Activated CD4-positive, alpha-beta T cell treated with anti-CD3 and anti-CD28 coated beads for 36 hours (primary cell): ENCODE measurements around the gene LIPI. TPM values are rescaled to one million over a fixed set of nuclear protein-coding genes. Genes with fewer than 3 reads are reported as not detected.
A peak's percentile ranks its signal among the peaks of the same experiment; 100 is the strongest.
"Not testable (repeated sequence)": the region's sequence is repeated elsewhere in the genome, so short reads cannot be mapped to it uniquely, and the experiment has no call there.

Source experiments
- ATAC-seq: fragments of 200-7000 bp; cut with Tn5 transposase; one replicate; pipeline ENCODE4 v1.10.0; 2021; ENCODE audit warnings: mild to moderate bottlenecking, moderate library complexity
- CTCF ChIA-PET: fragments of 350-600 bp; sonication (Branson Sonifier 250); formaldehyde crosslinking; loops from one replicate; lab custom pipeline; 2021; ENCODE audit warnings: antibody characterized with exemption; lab: Charles Lee
- POLR2A ChIA-PET: fragments of 350-600 bp; sonication (Branson Sonifier 250); formaldehyde crosslinking; loops from one replicate; lab custom pipeline; 2021; ENCODE audit warnings: antibody characterized with exemption, inconsistent platforms; lab: Charles Lee
- DNase-seq: peaks from one replicate; pipeline ENCODE4 v3.0.0-alpha.2; 2020
- H3K27ac Mint-ChIP-seq: one replicate; pipeline ENCODE4 v1.8.0; 2021; ENCODE audit warnings: mixed read lengths
- H3K27me3 Mint-ChIP-seq: one replicate; pipeline ENCODE4 v1.8.0; 2021; ENCODE audit warnings: mixed read lengths
- H3K36me3 Mint-ChIP-seq: one replicate; pipeline ENCODE4 v1.8.0; 2021; ENCODE audit warnings: low read depth, mixed read lengths
- H3K4me1 Mint-ChIP-seq: one replicate; pipeline ENCODE4 v1.8.0; 2021; ENCODE audit warnings: mixed read lengths
- H3K4me3 Mint-ChIP-seq: one replicate; pipeline ENCODE4 v1.8.0; 2021; ENCODE audit warnings: mild to moderate bottlenecking, moderate library complexity, mixed read lengths
- H3K9me3 Mint-ChIP-seq: one replicate; pipeline ENCODE4 v1.8.0; 2021; ENCODE audit warnings: low read depth, mixed read lengths
- intact Hi-C, 2 experiments: fragments of 100-400 bp; cut with DNase I in 1 of 2; cut with micrococcal nuclease in 1 of 2; formaldehyde crosslinking; loops; one replicate each; pipeline versions ENCODE4 v1.14.2 to v1.15.1; 2022 to 2024; cut with DNase I, micrococcal nuclease
- total RNA-seq, 2 experiments: library from RNA; stranded (reverse); gene quantifications; one replicate each; pipeline ENCODE4 v1.2.3, GENCODE V29; 2021

LIPI gene
- total RNA-seq, 2 experiments from 2014 or later = not detected

DNA sequence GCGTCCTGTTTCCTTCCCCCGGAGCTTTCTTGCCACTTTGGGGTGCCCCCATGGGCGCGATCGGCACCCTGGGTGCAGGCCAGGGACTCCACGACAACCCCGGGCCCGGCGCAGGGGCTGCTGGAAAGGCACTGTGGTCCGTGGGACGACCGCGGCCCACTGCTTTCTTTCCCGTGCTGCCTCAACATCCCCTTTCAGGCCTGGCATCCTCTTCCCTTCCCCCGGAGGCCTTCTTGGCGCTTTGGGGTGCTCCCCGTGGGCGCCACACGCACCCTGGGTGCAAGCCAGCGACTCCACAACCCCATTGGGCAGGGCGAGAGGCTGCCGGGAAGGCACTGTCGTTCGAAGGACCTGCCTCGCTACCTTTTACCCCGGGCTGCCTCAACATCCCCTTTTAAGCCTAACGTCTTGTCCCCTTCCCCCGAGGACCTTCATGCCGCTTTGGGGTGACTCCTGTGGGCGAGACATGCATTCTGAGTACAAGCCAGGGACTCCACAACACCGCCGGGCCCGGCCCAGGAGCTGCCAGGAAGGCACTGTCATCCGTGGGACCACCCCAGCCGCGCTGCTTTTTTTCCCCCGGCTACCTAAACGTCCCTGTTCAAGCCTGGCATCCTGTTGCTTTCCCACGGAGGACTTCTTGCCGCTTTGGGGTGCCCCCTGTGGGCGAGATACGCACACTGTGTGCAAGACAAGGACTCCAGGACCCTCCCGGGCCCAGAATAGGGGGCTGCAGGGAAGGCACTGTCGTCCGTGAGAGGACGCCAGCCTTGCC lies 137.8 kb downstream of the LIPI start:
- ChIA-PET POLR2A (interaction anchor here (0.6 kb wide), 1 partner anchor 154 kb away, joined by 4 read pairs; no protein-coding TSS in a partner anchor), CTCF (no interaction called here)
- DNase-seq (no peak), ATAC-seq (no peak)
- Mint-ChIP-seq H3K4me3 (no peak overlapping the region), H3K27ac (no peak overlapping the region), H3K4me1 (no peaks in the 10 kb centered on the region), H3K36me3 (no peaks in the 10 kb centered on the region), H3K27me3 (no peaks in the 10 kb centered on the region), H3K9me3 (peaks cover 8% of the 10 kb centered on the region)
- intact Hi-C loops = no loop called here

DNA sequence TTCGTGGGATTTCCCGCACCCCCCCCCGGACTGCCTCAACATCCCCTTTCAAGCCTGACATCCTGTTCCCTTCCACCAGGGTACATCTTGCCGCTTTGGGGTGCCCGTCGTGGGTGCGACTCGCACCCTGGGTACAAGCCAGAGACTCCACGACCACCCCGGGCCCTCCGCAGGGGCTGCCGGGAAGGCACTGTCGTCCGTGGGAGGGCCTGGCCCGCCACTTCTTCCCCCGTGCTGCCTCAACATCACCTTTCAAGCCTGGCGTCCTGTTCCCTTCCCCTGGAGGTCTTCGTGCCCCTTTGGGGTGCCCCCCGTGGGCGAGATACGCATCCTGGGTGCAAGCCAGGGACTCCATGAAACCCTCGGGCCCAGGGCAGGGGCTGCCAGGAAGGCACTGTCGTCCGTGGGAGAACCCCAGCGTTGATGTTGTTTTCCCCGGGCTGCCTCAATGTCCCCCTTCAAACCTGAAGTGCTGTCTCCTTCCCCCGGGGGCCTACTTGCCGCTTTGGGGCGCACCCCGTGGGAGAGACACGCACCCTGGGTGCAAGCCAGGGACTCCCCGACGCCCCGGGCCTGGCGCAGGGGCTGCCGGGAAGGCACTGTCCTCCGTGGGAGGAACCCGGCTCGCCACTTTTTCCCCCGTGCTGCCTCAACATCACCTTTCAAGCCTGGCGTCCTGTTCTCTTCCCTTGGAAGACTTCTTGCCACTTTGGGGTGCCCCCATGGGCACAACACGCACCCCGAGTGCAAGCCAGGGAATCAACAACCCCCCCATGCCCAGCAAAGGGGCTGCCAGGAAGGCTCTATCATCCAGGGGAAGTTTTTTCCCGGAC lies 138.6 kb downstream of the LIPI start:
- no peaks in the 10 kb centered on the region for H3K36me3 Mint-ChIP-seq
- H3K27ac Mint-ChIP-seq = no peak overlapping the region
- ATAC-seq = no peak
- DNase-seq = no peak
- no peaks in the 10 kb centered on the region for H3K27me3 Mint-ChIP-seq
- intact Hi-C loops = no loop called here
- H3K4me1 Mint-ChIP-seq = no peaks in the 10 kb centered on the region
- no peak overlapping the region for H3K4me3 Mint-ChIP-seq
- ChIA-PET POLR2A (no interaction called here), CTCF (no interaction called here)
- H3K9me3 Mint-ChIP-seq = peaks cover 6% of the 10 kb centered on the region

DNA sequence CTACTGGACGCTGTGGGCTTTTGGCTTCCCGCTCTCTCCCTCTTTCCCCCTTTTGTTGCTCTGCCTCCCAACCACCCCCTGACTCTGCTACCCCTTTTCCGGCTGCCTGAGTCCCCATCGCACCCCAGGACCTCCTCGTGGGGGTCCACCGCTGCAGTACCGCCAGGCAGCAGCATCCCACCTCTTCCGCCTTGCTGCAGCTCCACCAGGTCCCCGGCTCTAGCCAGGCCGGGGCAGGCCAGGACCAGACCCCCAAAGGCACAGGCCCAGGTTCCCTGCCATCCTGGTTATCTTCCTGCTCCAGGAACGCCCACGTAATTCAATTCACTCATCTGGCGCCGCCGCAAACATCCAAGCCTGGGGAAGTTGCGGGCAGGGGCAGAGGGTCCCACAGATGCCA lies 139.8 kb downstream of the LIPI start:
- DNase-seq (no peak), ATAC-seq (no peak)
- no peaks in the 10 kb centered on the region for H3K9me3 Mint-ChIP-seq
- intact Hi-C loops = no loop called here
- no peak overlapping the region for H3K27ac Mint-ChIP-seq
- H3K27me3 Mint-ChIP-seq = no peaks in the 10 kb centered on the region
- ChIA-PET POLR2A (no interaction called here), CTCF (no interaction called here)
- no peaks in the 10 kb centered on the region for H3K4me1 Mint-ChIP-seq
- no peak overlapping the region for H3K4me3 Mint-ChIP-seq
- H3K36me3 Mint-ChIP-seq = no peaks in the 10 kb centered on the region

DNA sequence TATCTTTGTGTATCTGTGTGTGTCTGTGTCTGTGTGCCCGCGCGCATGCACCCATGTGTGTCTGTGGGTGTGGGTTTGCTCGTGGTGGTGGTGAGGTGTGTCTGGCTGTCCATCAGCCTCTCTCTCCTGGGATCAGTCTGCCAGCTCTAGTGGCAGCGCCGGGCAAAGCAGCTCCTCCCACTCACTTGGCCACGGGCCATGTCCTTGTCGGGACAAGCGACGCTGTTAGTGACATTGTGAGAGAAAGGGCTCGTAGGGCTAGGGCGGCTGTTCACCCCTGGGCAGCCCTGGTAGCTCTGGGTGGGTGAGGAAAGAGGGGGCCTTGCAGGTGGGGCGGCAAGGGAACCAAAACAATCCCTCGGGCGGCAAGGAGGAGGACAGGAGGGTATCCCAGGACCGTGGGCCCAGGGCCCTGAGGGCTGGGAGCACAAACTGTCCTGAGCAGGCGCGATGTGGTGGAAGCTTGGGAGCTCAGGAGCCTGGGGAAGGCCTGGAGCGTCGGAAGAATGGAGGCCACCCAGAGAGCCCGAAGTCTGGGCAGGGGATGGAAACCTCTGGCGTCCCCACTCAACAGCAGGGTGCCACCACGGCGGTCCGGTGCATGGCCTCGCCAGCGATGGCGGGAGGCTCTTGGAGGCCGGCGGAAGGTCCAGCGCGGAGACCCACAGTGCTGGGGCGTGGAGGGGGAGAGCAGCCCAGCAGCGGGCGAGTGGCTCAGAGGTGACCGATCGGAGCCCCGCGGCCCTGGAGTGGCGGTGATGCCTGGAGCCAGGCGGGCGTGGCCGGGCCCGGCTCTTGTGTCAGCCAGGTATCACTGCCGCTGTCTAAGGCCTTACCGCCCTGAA lies 140.5 kb downstream of the LIPI start:
- no peak overlapping the region for H3K4me3 Mint-ChIP-seq
- ATAC-seq (no peak), DNase-seq (no peak)
- no peak overlapping the region for H3K27ac Mint-ChIP-seq
- ChIA-PET CTCF (no interaction called here), POLR2A (no interaction called here)
- no peaks in the 10 kb centered on the region for H3K4me1 Mint-ChIP-seq
- intact Hi-C loops = no loop called here
- H3K9me3 Mint-ChIP-seq = no peaks in the 10 kb centered on the region
- H3K36me3 Mint-ChIP-seq = no peaks in the 10 kb centered on the region
- no peaks in the 10 kb centered on the region for H3K27me3 Mint-ChIP-seq

DNA sequence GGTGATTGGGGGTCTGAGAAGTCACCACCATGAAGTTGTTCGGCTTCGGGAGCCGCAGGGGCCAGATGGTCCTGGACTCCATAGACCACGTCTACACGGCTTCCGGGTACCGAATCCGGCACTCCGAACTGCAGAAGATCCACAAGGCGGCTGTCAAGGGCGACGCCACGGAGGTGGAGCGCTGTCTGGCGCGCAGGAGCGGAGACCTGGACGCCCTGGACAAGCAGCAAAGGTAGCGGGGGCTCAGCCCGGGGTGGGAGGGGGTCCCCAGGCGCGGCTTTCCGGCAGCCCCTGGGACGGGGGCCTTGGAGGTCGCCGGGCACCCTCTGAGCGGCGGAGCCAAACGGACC lies 146.5 kb downstream of the LIPI start:
- ChIA-PET CTCF (no interaction called here), POLR2A (no interaction called here)
- peaks cover 6% of the 10 kb centered on the region for H3K36me3 Mint-ChIP-seq
- ATAC-seq (no peak), DNase-seq (peak; percentile 27)
- H3K4me3 Mint-ChIP-seq = peak overlapping the region; percentile 72
- intact Hi-C loops = no loop called here
- no peaks in the 10 kb centered on the region for H3K9me3 Mint-ChIP-seq
- no peaks in the 10 kb centered on the region for H3K4me1 Mint-ChIP-seq
- H3K27me3 Mint-ChIP-seq = no peaks in the 10 kb centered on the region
- H3K27ac Mint-ChIP-seq = peak overlapping the region; percentile 58

DNA sequence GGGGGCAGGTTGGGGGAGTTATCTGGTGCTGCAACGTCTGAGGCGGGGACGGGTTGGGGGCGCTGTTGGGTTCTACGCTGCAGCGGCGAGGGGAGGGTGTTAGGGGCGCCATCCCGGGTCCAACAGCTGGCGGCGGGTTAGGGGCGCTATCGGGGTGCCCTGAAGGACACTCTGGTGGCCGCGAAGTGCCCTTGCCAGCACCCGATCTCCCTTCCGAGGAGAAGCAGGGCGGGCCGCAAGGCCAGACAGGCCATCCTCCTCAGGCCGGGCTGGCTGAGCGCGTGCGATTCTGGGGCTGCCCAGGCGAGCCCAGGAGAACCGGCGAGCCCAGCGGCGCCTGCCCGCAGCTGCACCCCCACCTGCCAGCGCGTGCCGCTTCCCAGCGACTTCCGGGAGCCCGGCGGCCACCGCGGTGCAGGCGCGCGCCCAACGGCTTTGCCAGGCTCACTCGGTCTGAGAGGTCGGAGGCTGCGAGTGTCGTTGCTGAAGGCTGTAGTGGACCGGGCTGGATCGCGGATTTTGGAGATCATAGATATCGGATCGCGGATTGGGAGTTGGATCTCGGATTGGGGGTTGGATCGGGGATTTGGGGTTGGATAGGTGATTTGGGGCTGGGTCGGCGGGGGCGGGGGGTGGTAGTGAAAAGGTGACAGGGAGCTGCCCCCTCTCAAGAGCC lies 147.0 kb downstream of the LIPI start:
- peak overlapping the region; percentile 72 for H3K4me3 Mint-ChIP-seq
- peak overlapping the region; percentile 58 for H3K27ac Mint-ChIP-seq
- intact Hi-C loops, DNase-seq, H3K9me3 Mint-ChIP-seq, H3K4me1 Mint-ChIP-seq, H3K36me3 Mint-ChIP-seq, H3K27me3 Mint-ChIP-seq, POLR2A ChIA-PET, CTCF ChIA-PET: not testable (repeated sequence)
- peak; percentile 23 for ATAC-seq

DNA sequence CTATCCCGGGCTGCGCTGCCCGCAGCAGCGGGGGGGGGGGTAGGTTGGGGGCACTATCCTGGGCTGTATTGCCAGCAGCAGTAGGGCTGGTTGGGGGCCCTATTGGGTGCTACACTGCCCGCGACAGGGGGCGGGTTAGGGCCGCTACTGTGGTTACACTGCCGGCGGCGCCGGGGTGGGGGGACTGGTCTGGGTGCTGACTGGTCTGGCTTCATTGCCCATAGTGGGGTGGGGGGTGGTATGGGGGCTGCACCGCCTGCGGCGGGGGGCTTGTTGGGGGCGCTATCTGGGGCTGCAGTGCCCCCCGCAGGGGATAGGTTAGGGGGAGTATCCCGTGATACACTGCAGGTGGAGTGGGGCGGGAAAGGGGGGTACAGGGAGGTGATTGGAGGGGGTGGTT lies 148.1 kb downstream of the LIPI start:
- H3K27ac Mint-ChIP-seq, H3K36me3 Mint-ChIP-seq, POLR2A ChIA-PET, H3K9me3 Mint-ChIP-seq, CTCF ChIA-PET, H3K4me1 Mint-ChIP-seq, DNase-seq, H3K4me3 Mint-ChIP-seq, intact Hi-C loops, ATAC-seq, H3K27me3 Mint-ChIP-seq: not testable (repeated sequence)

DNA sequence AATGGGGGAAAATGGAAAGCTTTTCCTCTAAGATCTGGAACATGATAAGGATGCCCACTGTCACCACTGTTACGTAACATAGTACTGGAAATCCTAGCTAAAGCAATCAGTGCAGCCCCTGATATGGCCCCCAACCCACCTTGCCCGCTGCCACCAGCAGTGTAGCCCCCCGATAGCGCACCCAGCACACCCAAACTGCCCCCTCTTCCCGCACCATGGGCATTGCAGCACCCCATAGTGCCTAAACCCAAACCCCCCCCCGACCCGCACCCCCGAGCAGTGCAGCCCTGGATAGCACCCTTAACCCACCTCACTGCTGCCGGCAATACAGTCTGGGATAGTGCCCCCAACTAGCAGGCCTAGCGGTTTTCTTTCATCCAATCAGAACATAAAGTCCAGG lies 148.9 kb downstream of the LIPI start:
- H3K27me3 Mint-ChIP-seq, H3K27ac Mint-ChIP-seq, H3K4me1 Mint-ChIP-seq, POLR2A ChIA-PET, H3K36me3 Mint-ChIP-seq, CTCF ChIA-PET, H3K4me3 Mint-ChIP-seq, DNase-seq, ATAC-seq, H3K9me3 Mint-ChIP-seq, intact Hi-C loops: not testable (repeated sequence)

DNA sequence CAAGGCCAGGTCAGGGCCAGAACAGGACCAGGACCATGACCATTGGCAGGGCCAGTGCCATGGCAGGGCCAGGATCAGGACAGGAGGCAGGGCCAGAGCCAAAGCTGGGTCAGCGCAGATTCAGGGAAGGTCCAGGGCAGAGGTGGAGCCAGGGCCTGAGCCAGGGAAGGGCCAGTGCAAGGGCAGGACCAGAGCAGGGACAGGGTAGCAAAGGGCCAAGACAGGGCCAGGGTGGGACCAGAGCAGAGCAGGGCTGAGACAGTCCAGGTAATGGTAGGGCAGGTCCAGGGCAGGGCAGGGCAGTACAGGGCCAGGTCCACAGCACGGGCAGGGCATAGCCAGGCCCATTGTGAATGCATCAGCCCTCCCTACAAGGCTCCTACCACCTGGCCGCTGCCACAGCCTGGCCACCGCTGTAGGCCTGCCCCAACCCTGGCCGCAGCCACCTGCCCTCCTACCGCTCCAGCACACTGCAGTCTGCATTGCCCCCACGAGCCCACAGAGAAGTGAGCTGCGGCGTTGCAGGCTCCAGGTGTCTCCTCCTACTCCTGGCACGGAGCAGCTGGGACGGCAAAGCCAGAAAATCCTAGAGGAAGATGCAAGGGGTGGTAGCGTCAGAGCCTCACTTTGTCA lies 151.6 kb downstream of the LIPI start:
- DNase-seq, H3K4me1 Mint-ChIP-seq, H3K36me3 Mint-ChIP-seq, H3K27me3 Mint-ChIP-seq, POLR2A ChIA-PET, H3K27ac Mint-ChIP-seq, ATAC-seq, H3K9me3 Mint-ChIP-seq, H3K4me3 Mint-ChIP-seq, CTCF ChIA-PET, intact Hi-C loops: not testable (repeated sequence)
